ENCODE measurements around the gene NDUFB6.

GRCh38 chr9:32589083-32589723, 16.2 kb upstream of the NDUFB6 start:
- TF ChIP-seq CTCF (IDR thresholded peaks at IDR 0.05) (no peak), POLR2A (IDR thresholded peaks at IDR 0.05) (no peak), EP300 (IDR thresholded peaks at IDR 0.05) (no peak), POLR2AphosphoS5 (IDR thresholded peaks at IDR 0.05) (no peak)
